ENCODE results near the gene CROCC2.

The CROCC2 gene

GRCh38 chr2:240925191-240925567, 19.0 kb downstream of the CROCC2 start:
- no peak for DNase-seq

- no peak for DNase-seq
Observed at GRCh38 chr2:240925568-240926515, 19.7 kb downstream of the CROCC2 start.

- no peak for DNase-seq
Observed at GRCh38 chr2:240926516-240927389, 20.6 kb downstream of the CROCC2 start.

- DNase-seq, result no peak
Observed at GRCh38 chr2:240927390-240927781, 21.2 kb downstream of the CROCC2 start.

- no peak for DNase-seq
Observed at GRCh38 chr2:240928476-240929363, 22.6 kb downstream of the CROCC2 start.

GRCh38 chr2:240929364-240930095, 23.4 kb downstream of the CROCC2 start:
- no peak for DNase-seq

- no peak for DNase-seq
Observed at GRCh38 chr2:240930096-240930630, 24.0 kb downstream of the CROCC2 start.

GRCh38 chr2:240930631-240931318, 24.6 kb downstream of the CROCC2 start:
- DNase-seq, result no peak

- no peak for DNase-seq
Observed at GRCh38 chr2:240931319-240931949, 25.3 kb downstream of the CROCC2 start.

- DNase-seq, result no peak
Observed at GRCh38 chr2:240932001-240932723, 26.0 kb downstream of the CROCC2 start.

GRCh38 chr2:240932724-240933047, 26.6 kb downstream of the CROCC2 start:
- no peak for DNase-seq

GRCh38 chr2:240933048-240933965, 27.2 kb downstream of the CROCC2 start:
- DNase-seq, result no peak

- no peak for DNase-seq
Observed at GRCh38 chr2:240933966-240934700, 28.0 kb downstream of the CROCC2 start.

GRCh38 chr2:240934701-240935102, 28.6 kb downstream of the CROCC2 start:
- no peak for DNase-seq

- no peak for DNase-seq
Observed at GRCh38 chr2:240935103-240935876, 29.2 kb downstream of the CROCC2 start.

- no peak for DNase-seq
Observed at GRCh38 chr2:240936106-240936505, 30.0 kb downstream of the CROCC2 start.

- no peak for DNase-seq
Observed at GRCh38 chr2:240946046-240946445, 39.9 kb downstream of the CROCC2 start.

Data from activated CD4-positive, alpha-beta T cell treated with anti-CD3 and anti-CD28 coated beads, Interleukin-2, amount 50 U/mL, for 1 hour (primary cell).